Breast epithelium (tissue), 3 donors: ENCODE results near the gene POLH.
"Not testable (repeated sequence)": the region's sequence is repeated elsewhere in the genome, so short reads cannot be mapped to it uniquely, and the experiment has no call there.

ENCODE experiments used
- CTCF ChIP-seq, 3 donors: fragments of 450-650 bp; IDR thresholded peaks; one replicate each; pipeline ENCODE4 v1.5.1; 2016 to 2017; ENCODE audit warnings: antibody characterized with exemption in 3 of 3, mild to moderate bottlenecking in 3 of 3, moderate library complexity in 3 of 3
- POLR2AphosphoS5 ChIP-seq, 3 donors: sonication (generic); formaldehyde crosslinking; IDR thresholded peaks; one replicate each; pipeline ENCODE4 v1.6.1; 2017; ENCODE audit warnings: antibody characterized with exemption in 3 of 3

- not testable (repeated sequence) for TF ChIP-seq CTCF, POLR2AphosphoS5 (IDR thresholded peaks at IDR 0.05)
These were observed 36.6 kb upstream of the POLH start for GRCh38 chr6:43539409-43539808.
